Stimulated activated CD4-positive, alpha-beta T cell treated with anti-CD3 and anti-CD28 coated beads, Interleukin-1b, Interleukin-23, amount 100 ng/mL, for 4 hours (primary cell): Measurements from ENCODE around the gene SLC23A2.

Experiments
- DNase-seq, 2 donors: peaks; one replicate each; pipeline ENCODE4 v3.0.0-alpha.2; 2020; ENCODE audit warnings: low read depth in 2 of 2

SLC23A2 gene

DNA sequence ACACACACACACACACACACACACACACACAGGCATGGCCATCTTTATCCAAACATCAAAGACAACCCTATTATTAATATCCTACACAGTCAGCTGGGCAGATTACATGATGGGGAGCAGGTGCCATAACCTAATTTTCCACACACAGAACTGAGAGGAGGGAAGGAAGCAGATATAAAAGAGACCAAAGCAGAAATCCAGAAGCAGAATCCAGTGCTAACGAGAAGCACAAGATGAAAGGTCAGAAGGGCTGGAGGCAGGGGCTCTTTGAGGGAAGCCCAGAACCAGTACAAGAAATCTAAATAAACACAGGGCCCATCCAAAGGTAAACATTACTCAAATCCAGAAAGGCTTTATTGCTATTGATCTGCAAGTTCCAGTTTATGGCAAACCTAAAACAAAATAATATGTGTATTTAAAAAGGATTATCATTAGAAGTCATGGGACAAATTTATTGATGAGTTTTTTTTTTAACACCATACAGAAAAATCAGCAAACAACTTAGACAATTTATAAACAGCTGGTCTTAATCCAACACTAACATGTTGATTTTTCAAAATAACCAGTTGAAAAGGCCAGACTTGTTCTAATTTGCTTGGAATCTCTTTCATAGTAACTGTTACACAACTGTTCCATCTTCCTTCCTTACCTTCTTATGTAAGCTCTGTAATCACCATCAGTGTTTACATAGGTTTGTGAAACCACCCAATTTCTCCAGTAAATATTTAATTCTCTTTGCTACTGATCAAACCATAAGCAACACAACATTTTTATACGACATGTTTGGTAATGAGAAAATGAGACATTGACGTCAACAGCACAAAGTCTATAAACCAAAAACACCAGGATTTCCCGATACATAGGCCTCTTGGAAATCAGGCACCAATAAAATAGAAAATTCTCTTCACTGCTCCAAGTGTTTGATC lies 34.2 kb downstream of the SLC23A2 start:
- no peak for DNase-seq

DNA sequence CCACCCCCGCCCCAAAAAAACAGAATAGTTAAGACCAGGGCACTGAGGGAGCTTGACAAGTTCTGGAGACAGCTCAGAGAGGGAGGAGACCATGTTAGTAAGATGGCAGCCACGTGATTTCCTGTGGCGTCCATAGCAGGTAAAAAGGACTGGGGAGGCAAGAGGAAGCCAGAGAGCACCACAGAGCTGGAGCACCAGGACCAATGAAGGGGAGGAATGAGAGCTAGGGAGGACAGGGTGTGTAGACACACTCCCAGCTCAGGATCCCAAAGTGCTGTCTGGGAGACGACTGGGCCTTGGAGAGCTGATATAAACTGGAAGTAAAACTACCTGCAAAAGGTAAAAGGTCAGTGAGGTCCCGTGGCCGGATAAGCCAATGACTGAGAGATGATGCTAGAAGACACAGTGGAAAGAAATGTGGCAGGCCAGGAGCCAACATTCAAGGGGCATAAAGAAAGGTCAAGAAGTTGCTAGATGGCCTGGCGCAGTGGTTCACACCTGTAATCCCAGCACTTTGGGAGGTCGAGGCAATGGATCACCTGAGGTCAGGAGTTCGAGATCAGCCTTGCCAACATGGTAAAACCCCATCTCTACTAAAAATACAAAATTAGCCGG lies 39.0 kb downstream of the SLC23A2 start:
- no peak for DNase-seq

DNA sequence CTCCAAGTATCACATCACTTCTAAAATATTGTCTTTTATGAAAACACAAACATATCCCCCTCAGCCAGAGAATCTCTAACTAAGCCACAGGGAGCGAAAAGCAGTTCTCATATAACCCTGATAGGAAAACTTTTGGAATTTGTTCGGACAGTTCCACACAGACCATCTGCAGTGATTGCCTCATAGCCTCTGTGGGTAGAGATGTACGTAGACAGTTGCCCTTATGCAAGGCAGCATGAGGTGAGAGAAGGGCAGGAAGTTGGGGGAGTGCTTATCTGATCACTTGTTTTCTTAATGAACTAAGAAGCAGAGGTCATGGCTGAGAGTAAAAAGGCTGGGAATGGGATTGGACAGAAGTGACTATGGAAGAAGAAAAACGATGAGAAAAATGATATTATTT lies 39.6 kb downstream of the SLC23A2 start:
- DNase-seq, result peak in 1 of 2 donors; percentile 12

DNA sequence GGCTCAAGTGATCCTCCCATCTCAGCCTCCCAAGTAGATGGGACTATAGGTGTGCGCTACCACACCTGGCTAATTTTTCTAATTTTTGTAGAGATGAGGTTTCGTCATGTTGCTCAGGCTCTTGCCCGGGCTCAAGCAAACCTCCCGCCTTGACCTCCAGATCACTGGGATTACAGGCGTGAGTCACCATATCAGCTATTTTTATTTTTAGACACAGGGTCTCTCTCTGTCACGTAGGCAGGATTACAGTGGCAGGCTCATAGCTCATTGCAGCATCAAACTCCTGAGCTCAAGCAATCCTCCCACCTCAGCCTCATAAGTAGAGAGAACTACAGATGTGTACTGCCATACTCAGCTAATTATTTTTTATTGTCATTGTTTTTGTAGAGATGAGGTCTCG lies 41.7 kb downstream of the SLC23A2 start:
- DNase-seq, result no peak

DNA sequence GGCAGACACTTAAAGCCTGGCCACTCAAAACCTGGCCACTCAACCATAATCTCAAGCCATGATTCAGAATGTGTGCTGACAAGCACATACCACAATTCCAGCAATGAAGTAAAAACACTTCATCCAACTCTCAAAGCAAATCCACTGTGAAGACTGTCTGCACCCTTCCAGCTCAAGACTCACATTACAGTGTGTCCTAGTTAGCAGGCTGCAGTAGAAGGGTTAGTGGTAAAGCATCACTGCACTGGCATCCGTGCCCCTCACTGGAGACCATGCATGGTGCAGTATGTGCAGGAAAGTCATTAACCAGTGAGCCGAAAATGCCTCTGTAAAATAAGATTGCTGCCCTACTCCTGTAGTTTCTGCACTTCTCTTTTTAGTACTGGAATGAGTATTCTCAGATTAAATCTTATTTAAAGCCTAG lies 43.4 kb downstream of the SLC23A2 start:
- DNase-seq, result no peak

DNA sequence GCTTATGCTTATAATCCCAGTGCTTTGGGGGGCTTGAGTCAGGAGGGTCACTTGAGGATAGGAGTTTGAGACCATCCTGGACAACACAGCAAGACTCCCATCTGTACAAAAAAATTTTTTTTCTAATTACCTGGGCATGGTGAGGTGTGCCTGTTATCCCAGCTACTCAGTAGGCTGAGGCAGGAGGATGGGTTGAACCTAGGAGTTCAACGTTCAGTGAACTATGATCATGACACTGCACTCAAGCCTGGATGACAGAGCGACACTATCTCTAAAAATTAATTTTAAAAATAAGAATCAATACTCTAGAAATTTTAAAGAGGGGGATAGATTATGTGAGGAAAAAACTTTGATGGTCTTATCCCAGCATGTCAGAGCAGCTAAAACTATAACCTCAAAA lies 44.1 kb downstream of the SLC23A2 start:
- DNase-seq, result no peak

DNA sequence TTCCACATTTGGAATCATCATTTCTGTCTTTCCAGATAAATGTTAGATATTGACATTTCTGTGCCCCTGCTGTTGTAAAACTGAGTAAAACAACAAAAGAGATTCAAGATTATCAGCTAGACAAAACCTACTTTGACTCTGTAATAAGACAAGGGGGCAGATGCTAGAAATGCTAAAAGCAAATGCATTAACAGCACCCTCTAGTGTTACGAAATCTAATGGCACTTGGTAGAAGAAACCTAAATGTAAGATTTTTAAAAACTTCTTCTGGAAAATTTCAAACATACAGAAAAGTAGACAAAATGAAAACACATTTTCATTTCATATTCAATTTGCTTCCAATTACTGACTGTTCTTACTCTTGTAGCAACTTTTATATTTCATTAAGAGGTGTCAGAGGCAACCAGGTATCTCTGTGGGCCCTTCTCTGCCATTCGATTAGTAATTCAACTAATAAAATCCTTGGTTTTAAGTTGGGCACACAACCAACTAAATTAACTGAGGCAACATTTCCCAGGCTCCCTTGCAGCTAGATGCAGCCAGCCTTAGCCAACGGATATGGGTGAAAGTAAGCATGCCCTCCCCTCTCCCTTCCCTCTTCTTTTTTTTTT lies 45.0 kb downstream of the SLC23A2 start:
- no peak for DNase-seq

DNA sequence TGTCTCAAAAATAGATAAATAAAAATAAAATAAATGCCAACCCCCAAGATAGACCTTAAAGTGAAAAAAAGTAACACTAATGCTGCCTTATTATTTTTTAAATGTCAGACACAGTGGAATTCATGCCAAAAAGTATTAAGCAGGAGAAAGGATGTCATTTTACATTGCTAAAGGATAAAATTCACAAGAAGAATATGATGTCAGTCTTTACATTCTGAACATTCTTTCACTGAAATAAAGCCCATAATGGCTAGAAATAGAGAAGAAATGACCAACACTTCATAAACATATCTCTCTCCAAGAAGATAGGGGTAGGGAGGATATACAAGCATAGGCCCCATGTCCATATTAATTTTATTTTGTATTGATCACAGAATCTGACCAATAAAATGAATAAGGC lies 47.4 kb downstream of the SLC23A2 start:
- DNase-seq, result no peak

DNA sequence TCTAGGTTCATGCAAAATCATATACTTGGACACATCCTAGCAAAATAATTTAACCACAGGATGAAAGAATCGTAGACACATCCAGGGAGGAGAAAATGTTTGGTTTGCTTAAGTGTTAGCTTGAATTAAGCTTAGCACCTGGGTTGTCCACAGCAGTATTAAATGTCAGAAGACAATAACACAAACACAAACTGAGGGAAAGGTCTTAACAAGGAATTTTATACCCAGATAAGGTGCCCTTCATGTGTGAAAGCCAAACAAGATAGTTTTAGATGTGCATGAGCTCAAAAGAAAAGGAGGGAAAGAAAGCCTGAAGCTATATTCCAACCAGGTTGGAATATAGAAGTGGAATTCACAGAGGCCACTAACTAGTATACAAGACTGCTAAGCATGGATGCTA lies 49.1 kb downstream of the SLC23A2 start:
- no peak for DNase-seq

DNA sequence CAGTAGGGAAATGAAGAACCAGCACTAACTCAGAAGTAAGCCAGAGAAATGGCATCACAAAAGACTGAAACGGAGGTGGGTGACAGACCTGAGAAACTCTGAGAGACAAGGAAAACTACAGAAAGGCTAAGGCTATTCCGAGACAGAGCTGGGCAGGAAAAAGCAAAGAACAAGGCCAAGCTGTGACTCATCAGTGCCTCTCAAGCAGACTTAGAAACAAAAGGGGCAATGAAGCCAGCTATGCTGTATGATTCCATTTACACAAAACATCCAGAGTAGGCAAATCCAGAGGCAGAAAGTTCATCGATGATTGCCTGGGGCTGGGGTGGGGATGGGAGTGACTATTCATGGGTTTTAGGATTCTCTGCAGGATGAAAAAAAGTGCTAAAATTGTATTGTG lies 50.0 kb downstream of the SLC23A2 start:
- no peak for DNase-seq

DNA sequence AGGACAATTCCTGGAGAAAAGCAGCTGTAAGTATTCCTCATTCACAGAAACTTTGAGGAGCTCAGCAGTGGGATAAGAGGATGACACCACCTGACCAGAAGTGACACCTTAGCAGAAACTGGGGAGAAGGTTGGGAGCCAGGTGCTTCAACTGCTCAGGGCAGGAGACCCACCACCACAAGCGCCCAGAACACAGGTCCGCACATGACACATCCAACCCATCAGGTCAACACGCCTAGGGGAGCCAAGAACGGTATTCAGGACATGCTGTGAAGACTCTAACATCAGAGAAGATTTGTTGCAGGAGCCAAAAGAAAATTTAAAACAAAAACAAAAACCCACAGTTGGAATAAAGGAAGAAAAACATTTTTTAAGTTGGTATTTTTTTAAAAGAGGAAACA lies 50.5 kb downstream of the SLC23A2 start:
- DNase-seq, result no peak

DNA sequence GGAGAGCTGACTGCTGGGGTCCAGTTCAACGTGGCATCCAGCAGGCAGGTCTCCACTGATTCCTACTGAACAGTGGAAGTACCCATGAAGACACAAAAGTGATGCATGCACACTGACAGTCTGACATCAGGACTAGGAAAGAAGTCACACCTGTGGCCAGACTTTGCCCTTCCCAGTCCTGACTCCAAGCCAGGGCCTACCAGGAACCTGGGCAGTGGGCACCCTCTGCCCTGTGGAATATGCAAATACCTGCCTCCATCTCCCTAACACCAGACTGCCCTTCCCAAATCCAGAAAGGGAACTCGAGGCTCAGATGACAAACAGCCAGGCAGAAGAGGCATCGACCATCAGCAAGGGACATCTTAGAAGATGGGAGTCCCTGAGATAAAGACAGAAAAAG lies 50.9 kb downstream of the SLC23A2 start:
- no peak for DNase-seq

DNA sequence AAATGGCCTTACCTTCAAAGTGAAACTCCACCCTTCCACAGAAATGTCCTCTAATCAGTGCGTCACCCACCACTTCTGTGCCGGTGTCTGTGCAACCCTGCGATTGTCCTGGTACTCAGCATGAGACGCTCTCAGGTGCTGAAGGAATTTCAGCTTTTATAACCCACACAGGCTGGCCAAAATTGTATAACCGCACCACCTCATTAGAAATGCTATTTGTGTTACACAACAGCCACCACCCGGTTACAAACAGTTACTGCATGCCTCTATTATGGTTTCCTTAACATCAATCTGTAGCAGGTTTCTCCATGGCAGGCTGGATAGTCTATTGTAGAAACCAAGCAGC lies 51.5 kb downstream of the SLC23A2 start:
- DNase-seq, result no peak

DNA sequence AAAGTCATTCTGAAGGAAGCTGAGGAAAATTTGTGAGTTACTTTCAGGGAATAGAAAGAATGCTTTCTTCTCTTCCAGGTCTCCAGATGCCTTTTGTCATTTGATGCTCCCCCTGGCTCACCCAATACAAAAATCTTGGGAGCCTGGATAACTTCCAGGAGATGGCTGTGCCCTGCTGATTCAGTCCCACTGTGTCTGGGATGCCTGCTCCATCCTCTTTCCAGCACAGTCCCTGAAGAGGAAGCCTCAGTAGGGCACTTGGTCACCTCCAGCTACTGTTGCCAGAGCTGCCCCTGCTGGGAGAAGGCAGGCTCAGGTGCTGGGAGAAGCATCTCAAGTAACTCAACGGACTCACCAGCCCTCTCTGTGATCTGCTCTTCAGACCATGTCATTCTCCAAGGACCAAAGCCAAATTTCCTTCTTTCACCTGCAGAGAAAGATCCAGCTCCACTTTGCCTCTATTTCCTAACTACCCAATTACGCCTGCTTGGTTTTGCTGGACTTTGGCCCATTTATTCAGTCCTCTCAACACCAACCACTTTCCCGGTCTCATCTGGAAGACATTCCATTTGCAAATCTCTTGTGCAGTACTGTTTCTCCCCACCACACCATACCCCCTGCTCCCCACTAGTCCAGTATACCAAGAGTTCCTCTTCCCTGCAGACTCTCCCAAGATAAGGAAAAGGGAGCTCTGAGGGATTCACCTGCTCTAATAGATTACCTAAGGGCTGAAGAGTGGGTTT lies 53.3 kb downstream of the SLC23A2 start:
- DNase-seq, result no peak

DNA sequence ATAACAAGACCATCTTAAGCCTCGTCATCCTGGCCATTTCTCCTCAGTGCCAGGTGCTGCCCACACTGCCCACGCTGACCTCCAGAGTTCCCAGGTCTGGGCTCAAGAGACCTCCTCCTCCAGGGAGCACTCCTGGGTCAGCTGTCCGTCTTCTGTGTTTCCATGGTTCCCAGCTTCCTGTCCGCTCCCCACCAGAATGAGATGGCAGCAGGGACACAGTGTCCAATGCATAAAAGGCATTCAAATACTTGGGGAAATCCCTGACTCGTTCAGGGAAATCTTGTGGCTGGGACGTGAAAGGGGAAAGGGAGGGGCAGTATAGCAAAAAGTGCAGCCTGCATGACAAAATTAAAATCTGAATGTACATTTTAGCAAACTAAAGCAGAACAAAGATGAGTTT lies 54.3 kb downstream of the SLC23A2 start:
- DNase-seq, result no peak

DNA sequence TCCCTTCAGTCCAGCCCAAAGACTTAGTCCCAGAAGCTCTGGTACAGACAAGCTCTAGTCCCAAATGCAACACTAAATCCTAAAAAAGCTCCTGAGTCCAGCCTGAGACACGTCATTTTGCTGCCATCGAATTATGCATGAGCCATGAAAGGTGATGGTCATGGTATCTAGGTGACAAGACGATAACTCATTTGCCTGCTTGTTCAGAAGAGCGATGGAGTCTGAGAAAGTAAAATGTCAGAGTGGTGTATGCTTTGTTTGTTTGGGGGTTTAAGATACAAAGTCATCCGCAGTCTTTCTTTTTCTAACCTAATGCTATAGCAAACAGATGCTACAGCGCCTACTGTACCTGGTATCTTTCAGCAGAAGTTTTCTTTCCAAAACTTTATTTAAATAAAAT lies 54.7 kb downstream of the SLC23A2 start:
- DNase-seq, result no peak

DNA sequence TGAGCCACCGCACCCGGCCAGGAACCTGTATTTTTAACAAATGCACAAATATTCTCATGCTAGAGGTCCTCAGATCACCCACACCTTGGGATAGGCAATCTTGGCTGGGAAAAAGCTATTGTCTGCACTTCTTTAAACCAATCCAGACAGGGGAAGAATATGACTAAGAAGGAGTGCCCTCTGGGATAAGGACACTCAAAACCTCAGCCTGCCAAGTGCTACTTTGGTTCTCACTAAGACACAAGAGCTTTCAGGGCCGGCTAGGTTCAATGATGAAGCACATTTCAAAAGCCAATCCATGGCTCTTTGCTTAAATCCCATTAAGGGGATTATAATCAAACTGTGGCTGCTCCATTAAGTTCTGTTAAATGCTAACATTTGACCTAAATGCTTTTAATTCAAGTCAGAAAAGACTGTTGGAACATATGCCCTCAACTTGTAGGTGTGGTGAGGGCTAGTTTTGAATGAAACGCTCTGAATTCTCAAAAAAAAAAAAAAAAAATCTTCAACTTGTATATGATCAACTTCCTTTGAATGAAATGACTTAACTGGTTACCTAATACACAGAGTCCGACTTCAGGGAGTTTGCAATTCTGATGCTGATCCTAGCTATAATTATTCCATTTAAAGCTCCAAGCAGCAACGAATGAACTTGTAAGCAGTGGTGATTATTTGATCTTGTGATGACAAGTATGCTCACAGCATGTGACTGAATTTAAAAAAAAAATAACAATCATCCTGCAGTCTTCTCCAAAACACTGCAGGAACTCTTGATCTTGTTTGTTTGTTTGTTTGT lies 56.6 kb downstream of the SLC23A2 start:
- no peak for DNase-seq

DNA sequence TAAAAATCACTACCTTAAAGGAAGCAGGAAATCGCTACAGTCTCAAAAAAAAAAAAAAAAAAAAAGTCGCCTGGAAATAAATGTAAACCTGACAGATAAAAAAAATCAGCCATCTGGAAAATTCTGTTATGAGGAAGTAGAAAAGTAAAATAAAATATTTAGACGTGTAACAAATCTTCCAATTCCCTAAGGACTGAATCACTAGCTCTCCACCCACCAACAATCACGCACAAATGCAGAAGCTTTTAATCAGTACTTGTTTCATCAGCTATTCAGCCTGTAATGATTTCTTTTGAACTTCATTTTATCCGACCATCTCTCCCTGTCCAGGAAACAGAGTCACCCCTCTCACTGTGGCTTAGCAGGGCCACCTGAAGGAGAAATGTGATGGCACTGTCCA lies 59.0 kb downstream of the SLC23A2 start:
- no peak for DNase-seq

DNA sequence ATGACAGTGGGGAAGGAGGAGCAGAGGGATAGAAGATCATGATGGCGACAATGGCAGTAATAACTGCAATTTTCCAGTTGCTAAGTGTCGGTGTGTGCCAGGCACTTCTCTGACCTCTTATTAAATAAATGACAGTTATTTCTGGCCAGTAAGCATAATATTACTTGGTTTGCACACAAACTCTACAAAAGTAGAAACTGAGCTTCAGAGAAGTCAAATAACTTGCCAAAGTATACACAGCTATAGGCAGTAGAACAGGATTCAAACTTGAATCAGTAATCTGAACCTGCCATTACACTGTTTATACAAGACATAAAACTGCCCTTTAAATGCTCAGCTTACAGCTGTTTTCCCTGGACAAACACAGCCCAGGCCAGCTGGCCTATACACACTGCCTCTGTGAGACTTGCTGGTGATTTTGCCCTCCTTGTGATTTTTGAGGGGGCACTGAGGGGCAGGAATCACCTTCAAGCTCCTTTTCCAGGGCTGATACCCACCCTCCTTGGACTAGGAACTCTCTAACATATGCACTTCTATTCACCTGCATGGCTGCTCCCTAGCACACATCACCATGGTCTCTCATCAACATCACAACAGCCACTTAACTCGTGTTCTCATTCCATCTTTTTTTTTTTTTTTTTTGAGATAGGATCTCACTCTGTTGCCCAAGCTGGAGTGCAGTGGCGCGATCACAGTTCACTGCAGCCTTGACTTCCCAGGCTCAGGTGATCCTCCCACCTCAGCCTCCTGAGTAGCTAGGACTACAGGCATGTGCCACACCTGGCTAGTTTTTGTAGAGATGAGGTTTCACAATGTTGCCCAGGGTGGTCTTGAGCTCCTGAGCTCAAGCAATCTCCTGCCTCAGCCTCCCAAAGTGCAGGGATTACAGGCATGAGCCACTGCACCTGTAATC lies 63.6 kb downstream of the SLC23A2 start:
- no peak for DNase-seq

DNA sequence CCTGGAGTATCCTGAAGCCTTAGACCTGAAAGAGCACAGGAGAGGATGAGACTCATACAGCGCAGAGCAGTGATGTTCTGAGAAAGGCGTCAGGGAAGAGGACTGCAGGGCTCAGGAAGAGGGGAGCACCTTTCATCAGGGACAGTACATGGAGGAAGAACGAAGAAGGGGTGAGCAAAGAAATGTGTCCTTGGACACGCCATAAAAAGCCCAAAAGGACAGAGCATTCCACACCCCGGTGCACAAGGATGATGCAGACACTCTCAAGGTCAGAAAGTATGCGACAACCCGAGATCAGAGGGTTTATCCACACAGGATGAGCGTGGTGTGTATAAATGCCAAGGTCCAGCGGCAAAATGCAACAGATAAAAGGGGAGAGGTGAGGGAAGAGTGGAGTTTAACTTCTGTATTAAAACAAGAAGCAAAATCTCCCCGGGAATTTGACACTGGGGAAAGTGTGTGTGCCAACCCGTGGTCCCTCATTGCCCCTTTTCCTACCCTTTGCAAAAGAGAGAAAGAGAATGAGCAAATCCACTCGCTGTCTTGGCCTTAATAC lies 64.4 kb downstream of the SLC23A2 start:
- DNase-seq, result no peak
